A549 (cell line): Measurements from ENCODE around the gene RELN.

ENCODE experiments used
- CHD4 ChIP-seq: fragments of 200-600 bp; sonication (generic); IDR thresholded peaks from 2 replicates; pipeline ENCODE4 v1.6.1; 2016; ENCODE audit warnings: antibody characterized with exemption, mild to moderate bottlenecking, borderline replicate concordance
- CTCF ChIP-seq: fragments of >200 bp; sonication (Bioruptor Twin); formaldehyde crosslinking; IDR thresholded peaks from 3 replicates; pipeline ENCODE4 v1.5.1; 2016
- HES2 ChIP-seq: fragments of >200 bp; sonication (Bioruptor Twin); formaldehyde crosslinking; IDR thresholded peaks from 2 replicates; pipeline ENCODE4 v1.6.1; 2016
- MAFK ChIP-seq: fragments of 450-650 bp; IDR thresholded peaks from 2 replicates; pipeline ENCODE4 v1.6.1; 2014; ENCODE audit not compliant: partially characterized antibody
- RAD21 ChIP-seq, 2 experiments: fragments of >200 bp in 1 of 2; sonication (Bioruptor Twin) in 1 of 2; formaldehyde crosslinking in 1 of 2; IDR thresholded peaks in 1 of 2; conservative IDR thresholded peaks in 1 of 2; 2 replicates in 1 of 2; 3 replicates in 1 of 2; pipeline ENCODE4 v1.6.1; 2012 to 2018; ENCODE audit warnings: inconsistent platforms in 1 of 2
- SMC3 ChIP-seq: fragments of >200 bp; sonication (Bioruptor Twin); formaldehyde crosslinking; IDR thresholded peaks from 3 replicates; pipeline ENCODE4 v1.6.1; 2018; ENCODE audit warnings: inconsistent platforms
- USF2 ChIP-seq: fragments of 450-650 bp; IDR thresholded peaks from 2 replicates; pipeline ENCODE4 v1.6.1; 2014; ENCODE audit warnings: antibody characterized with exemption

GRCh38 chr7:103628742-103629141 is 360.7 kb downstream of the RELN start:
- no peak for TF ChIP-seq CTCF
- no peak for TF ChIP-seq MAFK
- no peak for TF ChIP-seq RAD21 (conservative IDR thresholded peaks at IDR 0.05 in 1 of 2, IDR thresholded peaks at IDR 0.05 in 1 of 2)
- no peak for TF ChIP-seq USF2
- TF ChIP-seq HES2 = no peak
- no peak for TF ChIP-seq SMC3
- no peak for TF ChIP-seq CHD4
